HepG2 (cell line): ENCODE measurements around the gene KAZN. TPM values are rescaled to one million over a fixed set of nuclear protein-coding genes. Genes with fewer than 3 reads are reported as not detected.

ENCODE experiments used
- ATAC-seq: fragments of 200-7000 bp; cut with Tn5 transposase; 3 replicates; pipeline ENCODE4 v1.9.1; 2020; ENCODE audit warnings: mild to moderate bottlenecking, moderate library complexity
- BruUV-seq: library from RNA; stranded (reverse); fragments of 400-500 nt; replicated peaks from 2 replicates; lab custom pipeline; 2021; lab: Mats Ljungman, UMichigan
- CTCF ChIA-PET: fragments of 300-600 bp; formaldehyde crosslinking; extraction: SDS; loops from one replicate; lab custom pipeline; 2021; ENCODE audit warnings: low total read pairs, inconsistent platforms, low intra/inter-chr PET ratio; lab: Yijun Ruan, JAX
- POLR2A ChIA-PET: fragments of 350-600 bp; sonication (Branson Sonifier 250); formaldehyde crosslinking; loops from one replicate; lab custom pipeline; 2020; ENCODE audit warnings: antibody characterized with exemption, inconsistent platforms; lab: Yijun Ruan, JAX
- DNase-seq: peaks from one replicate; pipeline ENCODE4 v3.0.0-alpha.2; 2015; ENCODE audit warnings: low spot score
- FAIRE-seq: peaks from 3 replicates; lab custom pipeline; 2011; peaks lifted over from hg19 to GRCh38; lab: Jason Lieb, UNC
- H2AFZ ChIP-seq: one replicate; pipeline ENCODE4 v1.6.1; 2011; ENCODE audit warnings: low read length, inconsistent platforms
- H3K27ac ChIP-seq: fragments of 300-600 bp; 3 replicates; pipeline ENCODE4 v1.8.0; 2011; ENCODE audit warnings: mixed run types, mild to moderate bottlenecking, mixed read lengths, low read length, inconsistent platforms; ENCODE audit not compliant: insufficient read depth; ENCODE audit errors: extremely low read length
- H3K27me3 ChIP-seq, 2 experiments: fragments of 200-600 bp in 1 of 2; 2 replicates in 1 of 2; 3 replicates in 1 of 2; pipeline versions ENCODE4 v1.6.0 to v1.8.0; 2011; ENCODE audit warnings: low read length in 2 of 2, mild to moderate bottlenecking in 2 of 2, moderate library complexity in 2 of 2, inconsistent platforms in 1 of 2; ENCODE audit not compliant: insufficient read depth in 2 of 2, control insufficient read depth in 1 of 2
- H3K36me3 ChIP-seq, 2 experiments: fragments of 200-600 bp in 1 of 2; replicated peaks in 1 of 2; 2 replicates in 1 of 2; 3 replicates in 1 of 2; pipeline versions ENCODE4 v1.5.1 to v1.8.0; 2011; ENCODE audit warnings: low read length in 2 of 2, inconsistent platforms in 1 of 2; ENCODE audit not compliant: insufficient read depth in 2 of 2, control insufficient read depth in 1 of 2
- H3K4me1 ChIP-seq: 2 replicates; pipeline ENCODE4 v1.5.1; 2012; ENCODE audit warnings: low read length, inconsistent platforms; ENCODE audit not compliant: insufficient read depth
- H3K4me2 ChIP-seq: 2 replicates; pipeline ENCODE4 v1.6.0; 2011; ENCODE audit warnings: low read depth, low read length, inconsistent platforms
- H3K4me3 ChIP-seq, 3 experiments: fragments of 200-600 bp in 1 of 3; sonication (generic), shearing (Covaris generic) in 1 of 3; replicated peaks in 1 of 3; 2 replicates each; pipeline ENCODE4 v1.5.1; 2011 to 2016; ENCODE audit warnings: low read length in 3 of 3, inconsistent platforms in 2 of 3, low read depth in 2 of 3, mild to moderate bottlenecking in 2 of 3, control low read depth in 1 of 3, mixed read lengths in 1 of 3; ENCODE audit not compliant: insufficient read depth in 1 of 3
- H3K79me2 ChIP-seq: one replicate; pipeline ENCODE4 v1.6.1; 2011; ENCODE audit warnings: low read length, inconsistent platforms; ENCODE audit not compliant: insufficient read depth
- H3K9ac ChIP-seq: 2 replicates; pipeline ENCODE4 v1.6.0; 2011; ENCODE audit warnings: mild to moderate bottlenecking, low read depth, low read length, inconsistent platforms; ENCODE audit not compliant: insufficient read depth
- H3K9me3 ChIP-seq: 2 replicates; pipeline ENCODE4 v1.5.1; 2012; ENCODE audit warnings: mild to moderate bottlenecking, low read length
- H4K20me1 ChIP-seq: 2 replicates; pipeline ENCODE4 v1.6.0; 2011; ENCODE audit warnings: inconsistent platforms, mild to moderate bottlenecking, low read length, moderate library complexity; ENCODE audit not compliant: insufficient read depth
- AGO1 ChIP-seq: fragments of 200-400 bp; formaldehyde crosslinking; IDR thresholded peaks from 2 replicates; pipeline ENCODE4 v1.6.1; 2017; ENCODE audit warnings: mild to moderate bottlenecking, low read depth, low read length, moderate library complexity; ENCODE audit not compliant: poor library complexity, severe bottlenecking
- AKAP8 ChIP-seq: sonication (generic); formaldehyde crosslinking; IDR thresholded peaks from 2 replicates; pipeline ENCODE4 v1.5.1; 2020; ENCODE audit warnings: mild to moderate bottlenecking, missing genetic modification reagents
- HMG20A ChIP-seq: IDR thresholded peaks from 2 replicates; pipeline ENCODE4 v1.6.1; 2016; ENCODE audit warnings: borderline replicate concordance
- MXD1 ChIP-seq: sonication (generic); formaldehyde crosslinking; IDR thresholded peaks from 2 replicates; pipeline ENCODE4 v1.4.0; 2020; ENCODE audit warnings: mild to moderate bottlenecking, missing genetic modification reagents
- SP140L ChIP-seq: sonication (generic); formaldehyde crosslinking; IDR thresholded peaks from 2 replicates; pipeline ENCODE4 v1.4.0; 2020; ENCODE audit warnings: missing genetic modification reagents, borderline replicate concordance
- TBX2 ChIP-seq: sonication (generic); formaldehyde crosslinking; IDR thresholded peaks from 2 replicates; pipeline ENCODE4 v1.5.0; 2020; ENCODE audit warnings: missing genetic modification reagents, mild to moderate bottlenecking, borderline replicate concordance
- U2AF2 ChIP-seq: fragments of 200-400 bp; formaldehyde crosslinking; IDR thresholded peaks from 2 replicates; pipeline ENCODE4 v1.6.1; 2017; ENCODE audit warnings: low read depth, mild to moderate bottlenecking, low read length
- YEATS2 ChIP-seq: sonication (generic); formaldehyde crosslinking; IDR thresholded peaks from 2 replicates; pipeline ENCODE4 v1.4.0; 2020; ENCODE audit warnings: missing genetic modification reagents, borderline replicate concordance
- ZNF484 ChIP-seq: sonication (generic); formaldehyde crosslinking; IDR thresholded peaks from 2 replicates; pipeline ENCODE4 v1.5.1; 2020; ENCODE audit warnings: mild to moderate bottlenecking, low read depth, missing genetic modification reagents, borderline replicate concordance
- WGBS: methylation state at CpG from one replicate; pipeline ENCODE4 v1.1.6; 2017; ENCODE audit warnings: low lambda C conversion rate; 5-methylcytosine and 5-hydroxymethylcytosine counted together
- in situ Hi-C: cut with HindIII; loops from 2 replicates; pipeline ENCODE4 v1.10.0; 2017; ENCODE audit warnings: low pct_unique_long_range_greater_than_20kb; ENCODE audit not compliant: extremely low pct_ligation_motif_present
- intact Hi-C: fragments of 100-400 bp; cut with micrococcal nuclease; formaldehyde crosslinking; loops from one replicate; pipeline ENCODE4 v1.10.0; 2022; ENCODE audit not compliant: unreplicated experiment
- polyA plus RNA-seq, 8 experiments: library from polyadenylated mRNA; depleted of rRNA in 3 of 8; stranded (reverse) in 7 of 8; unstranded in 1 of 8; fragments of >200 nt; fragmentation: Illumina TruSeq in 4 of 8; extraction: Trizol in 4 of 8; gene quantifications; 2 replicates each; pipeline versions ENCODE4 v1.2.1 to v1.2.3, GENCODE V29; 2011 to 2016; ENCODE audit warnings: low read depth in 4 of 8, missing spikeins in 1 of 8, mixed read lengths in 1 of 8; ENCODE audit not compliant: insufficient read depth in 1 of 8
- total RNA-seq, 5 experiments: library from RNA; depleted of rRNA; stranded (reverse); fragments of >200 nt; fragmentation: Illumina TruSeq; extraction: Trizol; gene quantifications; 2 replicates each; pipeline ENCODE4 v1.2.3, GENCODE V29; 2016; ENCODE audit warnings: low read depth in 1 of 5
- TF ChIP-seq, protein P1 (sequence below): IDR thresholded peaks from 2 replicates; pipeline ENCODE4 v1.6.1; 2016

The KAZN gene
- total and polyA plus RNA-seq, 2 of the 13 experiments (the other 11 are each of a cell fraction or from before 2014, with no cell fraction given), result 10.4 to 13.5 TPM

DNA sequence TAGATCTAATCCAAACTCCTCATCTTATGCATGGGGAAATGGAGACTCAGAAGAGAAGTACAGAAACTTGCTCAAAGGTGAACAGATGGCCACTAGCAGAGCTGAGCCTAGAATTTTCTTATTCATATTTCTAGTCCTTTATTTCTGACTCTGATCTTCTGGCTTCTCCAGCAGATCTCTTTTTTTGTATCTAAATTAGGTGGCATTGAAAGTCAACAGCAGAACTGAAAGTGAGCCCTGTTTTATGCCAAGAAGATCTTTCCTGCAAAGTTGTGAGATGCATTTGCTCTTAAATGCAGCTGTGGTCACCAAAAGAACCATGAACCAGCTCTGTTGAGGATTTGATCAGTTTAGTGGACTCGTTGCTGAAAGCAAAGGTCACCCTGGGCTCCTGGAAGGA is 75.5 kb downstream of the KAZN start:
- H2AFZ ChIP-seq, result no peak overlapping the region
- H3K4me1 ChIP-seq, result no peaks in the 10 kb centered on the region
- WGBS, result 0% methylated on average over 1 of the region's 1 CpG
- BruUV-seq, result no TSS peak
- ChIA-PET POLR2A (no interaction called here), CTCF (no interaction called here)
- H3K36me3 ChIP-seq, result no peaks in the 10 kb centered on the region
- no peaks in the 10 kb centered on the region for H3K79me2 ChIP-seq
- H3K27ac ChIP-seq, result no peak overlapping the region
- H3K9ac ChIP-seq, result no peak overlapping the region
- no peaks in the 10 kb centered on the region for H4K20me1 ChIP-seq
- H3K27me3 ChIP-seq, result peaks cover 1 to 35% of the 10 kb centered on the region in 2 experiments; a peak in 3 of 5 replicates
- DNase-seq (no peak), FAIRE-seq (no peak), ATAC-seq (no peak)
- no peak overlapping the region for H3K4me3 ChIP-seq
- H3K9me3 ChIP-seq, result no peaks in the 10 kb centered on the region
- intact Hi-C loops (no loop called here), in situ Hi-C loops (no loop called here)
- no peak overlapping the region for H3K4me2 ChIP-seq
- no peak for TF ChIP-seq TBX2
- TF ChIP-seq ZNF484 (CRISPR knock-in tag), result no peak
- TF ChIP-seq U2AF2, result no peak
- no peak for TF ChIP-seq MXD1 (CRISPR knock-in tag)
- no peak for TF ChIP-seq SP140L (CRISPR knock-in tag)
- no peak for TF ChIP-seq AGO1
- TF ChIP-seq, protein P1, sequence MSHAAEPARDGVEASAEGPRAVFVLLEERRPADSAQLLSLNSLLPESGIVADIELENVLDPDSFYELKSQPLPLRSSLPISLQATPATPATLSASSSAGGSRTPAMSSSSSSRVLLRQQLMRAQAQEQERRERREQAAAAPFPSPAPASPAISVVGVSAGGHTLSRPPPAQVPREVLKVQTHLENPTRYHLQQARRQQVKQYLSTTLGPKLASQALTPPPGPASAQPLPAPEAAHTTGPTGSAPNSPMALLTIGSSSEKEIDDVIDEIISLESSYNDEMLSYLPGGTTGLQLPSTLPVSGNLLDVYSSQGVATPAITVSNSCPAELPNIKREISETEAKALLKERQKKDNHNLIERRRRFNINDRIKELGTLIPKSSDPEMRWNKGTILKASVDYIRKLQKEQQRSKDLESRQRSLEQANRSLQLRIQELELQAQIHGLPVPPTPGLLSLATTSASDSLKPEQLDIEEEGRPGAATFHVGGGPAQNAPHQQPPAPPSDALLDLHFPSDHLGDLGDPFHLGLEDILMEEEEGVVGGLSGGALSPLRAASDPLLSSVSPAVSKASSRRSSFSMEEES, result no peak
- TF ChIP-seq YEATS2 (CRISPR knock-in tag), result no peak
- TF ChIP-seq AKAP8, result no peak
- no peak for TF ChIP-seq HMG20A (CRISPR knock-in tag)
